ENCODE data around the gene PGPEP1. TPM values are rescaled to one million over a fixed set of nuclear protein-coding genes. Genes with fewer than 3 reads are reported as not detected.

Gene PGPEP1
- total RNA-seq, 4 donors from 2014 or later, result 21.2 to 67.9 (median 38.1) TPM

- H3K27ac ChIP-seq, result no peak overlapping the region
- no peak overlapping the region for H3K4me3 ChIP-seq
- no peaks in the 10 kb centered on the region for H3K9me3 ChIP-seq
- TF ChIP-seq POLR2A (IDR thresholded peaks at IDR 0.05) (no peak), CTCF (IDR thresholded peaks at IDR 0.05) (no peak)
- peaks cover 0 to 6% of the 10 kb centered on the region in 2 donors for H3K4me1 ChIP-seq
- no peaks in the 10 kb centered on the region for H3K27me3 ChIP-seq
- H3K36me3 ChIP-seq, result no peaks in the 10 kb centered on the region
- intact Hi-C loops (cut with DNase I; ENCODE audit: low total_unique reads), result no loop called here
- DNase-seq, result no peak
Observed at GRCh38 chr19:18310966-18311365, 29.4 kb upstream of the PGPEP1 start.

- no peak overlapping the region for H3K27ac ChIP-seq
- no peak for TF ChIP-seq POLR2A (IDR thresholded peaks at IDR 0.05)
- no peak for TF ChIP-seq CTCF (IDR thresholded peaks at IDR 0.05)
- H3K4me3 ChIP-seq, result no peak overlapping the region
- no peaks in the 10 kb centered on the region for H3K9me3 ChIP-seq
- H3K4me1 ChIP-seq, result peaks cover 0 to 1% of the 10 kb centered on the region in 2 donors
- H3K36me3 ChIP-seq, result no peaks in the 10 kb centered on the region
- DNase-seq, result no peak
- H3K27me3 ChIP-seq, result no peaks in the 10 kb centered on the region
- intact Hi-C loops (cut with DNase I; ENCODE audit: low total_unique reads), result no loop called here
Observed at GRCh38 chr19:18311502-18312091, 28.8 kb upstream of the PGPEP1 start.

- H3K27me3 ChIP-seq, result no peaks in the 10 kb centered on the region
- DNase-seq, result no peak
- H3K4me1 ChIP-seq, result no peaks in the 10 kb centered on the region
- H3K36me3 ChIP-seq, result no peaks in the 10 kb centered on the region
- H3K27ac ChIP-seq, result no peak overlapping the region
- H3K9me3 ChIP-seq, result no peaks in the 10 kb centered on the region
- intact Hi-C loops (cut with DNase I; ENCODE audit: low total_unique reads), result no loop called here
- TF ChIP-seq POLR2A (IDR thresholded peaks at IDR 0.05), result no peak
- no peak for TF ChIP-seq CTCF (IDR thresholded peaks at IDR 0.05)
- no peak overlapping the region for H3K4me3 ChIP-seq
Observed at GRCh38 chr19:18312092-18312534, 28.3 kb upstream of the PGPEP1 start.

- intact Hi-C loops (cut with DNase I; ENCODE audit: low total_unique reads), result no loop called here
- no peaks in the 10 kb centered on the region for H3K9me3 ChIP-seq
- H3K4me3 ChIP-seq, result no peak overlapping the region
- TF ChIP-seq CTCF (IDR thresholded peaks at IDR 0.05) (no peak), POLR2A (IDR thresholded peaks at IDR 0.05) (no peak)
- no peaks in the 10 kb centered on the region for H3K4me1 ChIP-seq
- no peak overlapping the region for H3K27ac ChIP-seq
- no peaks in the 10 kb centered on the region for H3K27me3 ChIP-seq
- H3K36me3 ChIP-seq, result no peaks in the 10 kb centered on the region
- DNase-seq, result no peak
Observed at GRCh38 chr19:18313398-18313797, 27.0 kb upstream of the PGPEP1 start.

- Histone ChIP-seq H3K27me3 (no peaks in the 10 kb centered on the region), H3K36me3 (no peaks in the 10 kb centered on the region), H3K27ac (peak overlapping the region; percentile 58 to 60), H3K4me1 (peaks cover 0 to 10% of the 10 kb centered on the region in 2 donors), H3K4me3 (no peak overlapping the region), H3K9me3 (no peaks in the 10 kb centered on the region)
- no peak for TF ChIP-seq POLR2A (IDR thresholded peaks at IDR 0.05)
- TF ChIP-seq CTCF (IDR thresholded peaks at IDR 0.05), result no peak
- intact Hi-C loops (cut with DNase I; ENCODE audit: low total_unique reads), result no loop called here
- DNase-seq, result no peak
Observed at GRCh38 chr19:18317961-18318800, 22.2 kb upstream of the PGPEP1 start.
